ENCODE results near the gene POLD3.

The POLD3 gene

GRCh38 chr11:74592441-74593362 is at the start of gene POLD3:
Gene POLD3 (plus strand): TSS chr11:74592582. CDS start chr11:74592659, 77 bp downstream.
- DNase-seq (ENCODE audit: low read depth) = peak; percentile 87

GRCh38 chr11:74543991-74544390 is 48.4 kb upstream of the POLD3 start:
- DNase-seq (ENCODE audit: low read depth) = no peak

GRCh38 chr11:74546752-74547151 is 45.6 kb upstream of the POLD3 start:
- DNase-seq (ENCODE audit: low read depth) = no peak

- no peak for DNase-seq (ENCODE audit: low read depth)
Observed at GRCh38 chr11:74550991-74551753, 41.2 kb upstream of the POLD3 start.

- DNase-seq (ENCODE audit: low read depth) = no peak
Observed at GRCh38 chr11:74551754-74552145, 40.6 kb upstream of the POLD3 start.

- no peak for DNase-seq (ENCODE audit: low read depth)
Observed at GRCh38 chr11:74557526-74557925, 34.9 kb upstream of the POLD3 start.

GRCh38 chr11:74559110-74559933 is 33.1 kb upstream of the POLD3 start:
- no peak for DNase-seq (ENCODE audit: low read depth)

- DNase-seq (ENCODE audit: low read depth) = no peak
Observed at GRCh38 chr11:74559934-74560309, 32.5 kb upstream of the POLD3 start.

GRCh38 chr11:74566146-74566960 is 26.0 kb upstream of the POLD3 start:
- DNase-seq (ENCODE audit: low read depth) = no peak

GRCh38 chr11:74568028-74568427 is 24.4 kb upstream of the POLD3 start:
- no peak for DNase-seq (ENCODE audit: low read depth)

- no peak for DNase-seq (ENCODE audit: low read depth)
Observed at GRCh38 chr11:74570266-74571061, 21.9 kb upstream of the POLD3 start.

- no peak for DNase-seq (ENCODE audit: low read depth)
Observed at GRCh38 chr11:74571062-74571399, 21.4 kb upstream of the POLD3 start.

GRCh38 chr11:74572349-74572748 is 20.0 kb upstream of the POLD3 start:
- no peak for DNase-seq (ENCODE audit: low read depth)

GRCh38 chr11:74574563-74574962 is 17.8 kb upstream of the POLD3 start:
- DNase-seq (ENCODE audit: low read depth) = no peak

- no peak for DNase-seq (ENCODE audit: low read depth)
Observed at GRCh38 chr11:74575999-74576398, 16.4 kb upstream of the POLD3 start.

- DNase-seq (ENCODE audit: low read depth) = no peak
Observed at GRCh38 chr11:74577181-74577580, 15.2 kb upstream of the POLD3 start.

GRCh38 chr11:74577624-74578396 is 14.6 kb upstream of the POLD3 start:
- DNase-seq (ENCODE audit: low read depth) = no peak

- no peak for DNase-seq (ENCODE audit: low read depth)
Observed at GRCh38 chr11:74579577-74580270, 12.7 kb upstream of the POLD3 start.

GRCh38 chr11:74581954-74582547 is 10.3 kb upstream of the POLD3 start:
- no peak for DNase-seq (ENCODE audit: low read depth)
